Nephron (organoid): ENCODE data around the gene NOC3L.
"Not testable (repeated sequence)": the region's sequence is repeated elsewhere in the genome, so short reads cannot be mapped to it uniquely, and the experiment has no call there.

Source experiments
- H3K27ac Mint-ChIP-seq, 3 experiments: 2 replicates each; pipeline ENCODE4 v1.8.0; 2020; ENCODE audit warnings: mixed read lengths in 3 of 3, mild to moderate bottlenecking in 2 of 3, moderate library complexity in 1 of 3
- H3K27me3 Mint-ChIP-seq: 2 replicates; pipeline ENCODE4 v1.8.0; 2021; ENCODE audit warnings: low read depth, mild to moderate bottlenecking, moderate library complexity, mixed read lengths
- H3K36me3 Mint-ChIP-seq: 2 replicates; pipeline ENCODE4 v1.8.0; 2020; ENCODE audit warnings: low read depth, mixed read lengths
- H3K4me1 Mint-ChIP-seq: 2 replicates; pipeline ENCODE4 v1.8.0; 2020; ENCODE audit warnings: mixed read lengths
- H3K4me3 Mint-ChIP-seq, 3 experiments: 2 replicates each; pipeline ENCODE4 v1.8.0; 2020; ENCODE audit warnings: mild to moderate bottlenecking in 3 of 3, mixed read lengths in 3 of 3, moderate library complexity in 2 of 3
- H3K9me3 Mint-ChIP-seq: 2 replicates; pipeline ENCODE4 v1.8.0; 2020; ENCODE audit warnings: mixed read lengths
- CTCF ChIP-seq, 3 experiments: fragments of 200-600 bp; sonication (generic); IDR thresholded peaks; one replicate each; pipeline ENCODE4 v1.5.0; 2021; ENCODE audit warnings: antibody characterized with exemption in 3 of 3; ENCODE audit not compliant: unreplicated experiment in 3 of 3

NOC3L gene

GRCh38 chr10:94397549-94398370 lies 35.0 kb upstream of the NOC3L start:
- no peak for TF ChIP-seq CTCF (IDR thresholded peaks at IDR 0.05; ENCODE audit: unreplicated experiment in 3 of 3)
- peaks cover 4% of the 10 kb centered on the region for H3K27me3 Mint-ChIP-seq
- no peaks in the 10 kb centered on the region for H3K4me1 Mint-ChIP-seq
- H3K9me3 Mint-ChIP-seq = no peaks in the 10 kb centered on the region
- H3K4me3 Mint-ChIP-seq = no peak overlapping the region
- no peaks in the 10 kb centered on the region for H3K36me3 Mint-ChIP-seq
- no peak overlapping the region for H3K27ac Mint-ChIP-seq

GRCh38 chr10:94392117-94392516 lies 29.4 kb upstream of the NOC3L start:
- not testable (repeated sequence) for H3K9me3 Mint-ChIP-seq, H3K36me3 Mint-ChIP-seq, H3K27me3 Mint-ChIP-seq, H3K4me1 Mint-ChIP-seq, H3K4me3 Mint-ChIP-seq, H3K27ac Mint-ChIP-seq

- H3K4me1 Mint-ChIP-seq, H3K9me3 Mint-ChIP-seq, H3K4me3 Mint-ChIP-seq, H3K27ac Mint-ChIP-seq, H3K27me3 Mint-ChIP-seq, H3K36me3 Mint-ChIP-seq: not testable (repeated sequence)
Observed at GRCh38 chr10:94385733-94386132, 23.0 kb upstream of the NOC3L start.

GRCh38 chr10:94383530-94383929 lies 20.8 kb upstream of the NOC3L start:
- Mint-ChIP-seq H3K36me3 (no peaks in the 10 kb centered on the region), H3K27ac (no peak overlapping the region), H3K4me1 (no peaks in the 10 kb centered on the region), H3K4me3 (no peak overlapping the region), H3K27me3 (peaks cover 4% of the 10 kb centered on the region), H3K9me3 (no peaks in the 10 kb centered on the region)
- TF ChIP-seq CTCF (IDR thresholded peaks at IDR 0.05; ENCODE audit: unreplicated experiment in 3 of 3) = no peak

GRCh38 chr10:94376865-94377264 lies 14.1 kb upstream of the NOC3L start:
- H3K27me3 Mint-ChIP-seq = peaks cover 7% of the 10 kb centered on the region

GRCh38 chr10:94375374-94375773 lies 12.6 kb upstream of the NOC3L start:
- TF ChIP-seq CTCF (IDR thresholded peaks at IDR 0.05; ENCODE audit: unreplicated experiment in 3 of 3) = no peak
- Mint-ChIP-seq H3K36me3 (no peaks in the 10 kb centered on the region), H3K9me3 (no peaks in the 10 kb centered on the region), H3K27ac (no peak overlapping the region), H3K27me3 (peaks cover 7% of the 10 kb centered on the region), H3K4me1 (no peaks in the 10 kb centered on the region), H3K4me3 (no peak overlapping the region)

More at GRCh38 chr10:94376865-94377264, 14.1 kb upstream of the NOC3L start:
- no peak for TF ChIP-seq CTCF (IDR thresholded peaks at IDR 0.05; ENCODE audit: unreplicated experiment in 3 of 3)
- no peaks in the 10 kb centered on the region for H3K4me1 Mint-ChIP-seq
- no peak overlapping the region for H3K27ac Mint-ChIP-seq
- no peaks in the 10 kb centered on the region for H3K9me3 Mint-ChIP-seq
- no peak overlapping the region for H3K4me3 Mint-ChIP-seq
- H3K36me3 Mint-ChIP-seq = no peaks in the 10 kb centered on the region

GRCh38 chr10:94370501-94370900 lies 7.8 kb upstream of the NOC3L start:
- H3K4me1 Mint-ChIP-seq = no peaks in the 10 kb centered on the region
- H3K27ac Mint-ChIP-seq = no peak overlapping the region
- no peaks in the 10 kb centered on the region for H3K36me3 Mint-ChIP-seq
- no peak for TF ChIP-seq CTCF (IDR thresholded peaks at IDR 0.05; ENCODE audit: unreplicated experiment in 3 of 3)
- no peak overlapping the region for H3K4me3 Mint-ChIP-seq
- no peaks in the 10 kb centered on the region for H3K9me3 Mint-ChIP-seq
- no peaks in the 10 kb centered on the region for H3K27me3 Mint-ChIP-seq
